Ecto neural progenitor cell (in vitro differentiated cells): ENCODE data around the gene RHOV.
A peak's percentile ranks its signal among the peaks of the same experiment; 100 is the strongest.
"Not testable (repeated sequence)": the region's sequence is repeated elsewhere in the genome, so short reads cannot be mapped to it uniquely, and the experiment has no call there.

Experiments
- DNase-seq: peaks from one replicate; pipeline ENCODE4 v3.0.0-alpha.2; 2018; ENCODE audit warnings: low spot score

RHOV gene

GRCh38 chr15:40872791-40873693 is 992 bp downstream of the RHOV start:
- no peak for DNase-seq

- DNase-seq, result no peak
Measured at GRCh38 chr15:40871749-40872617, 2.1 kb downstream of the RHOV start.

GRCh38 chr15:40870716-40871115 is 3.3 kb downstream of the RHOV start:
- no peak for DNase-seq

- DNase-seq, result no peak
Measured at GRCh38 chr15:40869686-40870085, 4.3 kb downstream of the RHOV start.

- no peak for DNase-seq
Measured at GRCh38 chr15:40867199-40867598, 6.8 kb downstream of the RHOV start.

GRCh38 chr15:40863660-40864270 is 10.3 kb downstream of the RHOV start:
- no peak for DNase-seq

GRCh38 chr15:40861147-40861546 is 12.9 kb downstream of the RHOV start:
- not testable (repeated sequence) for DNase-seq

GRCh38 chr15:40859206-40859851 is 14.7 kb downstream of the RHOV start:
- DNase-seq, result peak; percentile 92

- DNase-seq, result no peak
Measured at GRCh38 chr15:40858706-40859105, 15.3 kb downstream of the RHOV start.

- DNase-seq, result peak; percentile 91
Measured at GRCh38 chr15:40857601-40858341, 16.3 kb downstream of the RHOV start.

GRCh38 chr15:40856746-40857145 is 17.3 kb downstream of the RHOV start:
- no peak for DNase-seq

GRCh38 chr15:40855706-40856234 is 18.3 kb downstream of the RHOV start:
- no peak for DNase-seq

- no peak for DNase-seq
Measured at GRCh38 chr15:40854161-40854560, 19.9 kb downstream of the RHOV start.

- no peak for DNase-seq
Measured at GRCh38 chr15:40853241-40853890, 20.7 kb downstream of the RHOV start.

- no peak for DNase-seq
Measured at GRCh38 chr15:40852529-40852928, 21.5 kb downstream of the RHOV start.

GRCh38 chr15:40850576-40851112 is 23.4 kb downstream of the RHOV start:
- no peak for DNase-seq

- DNase-seq, result peak; percentile 72
Measured at GRCh38 chr15:40847223-40847961, 26.6 kb downstream of the RHOV start.

- DNase-seq, result no peak
Measured at GRCh38 chr15:40846841-40847222, 27.2 kb downstream of the RHOV start.

- DNase-seq, result no peak
Measured at GRCh38 chr15:40845511-40846284, 28.3 kb downstream of the RHOV start.
